Head of caudate nucleus (tissue), 42 donors: Measurements from ENCODE around the gene HYLS1.

Experiments
- DNase-seq, 42 donors: peaks; one replicate each; pipeline versions ENCODE4 v3.0.0 to v3.0.0-alpha.2; 2020 to 2021; ENCODE audit warnings: mixed read lengths in 7 of 42
- intact Hi-C: fragments of 100-400 bp; cut with DNase I; formaldehyde crosslinking; loops from one replicate; pipeline ENCODE4 v1.15.0; 2022

HYLS1 gene

GRCh38 chr11:125926682-125927081 lies 39.2 kb downstream of the HYLS1 start:
- DNase-seq, result peak in 1 of 42 donors; percentile 10
- intact Hi-C loops, result no loop called here

DNA sequence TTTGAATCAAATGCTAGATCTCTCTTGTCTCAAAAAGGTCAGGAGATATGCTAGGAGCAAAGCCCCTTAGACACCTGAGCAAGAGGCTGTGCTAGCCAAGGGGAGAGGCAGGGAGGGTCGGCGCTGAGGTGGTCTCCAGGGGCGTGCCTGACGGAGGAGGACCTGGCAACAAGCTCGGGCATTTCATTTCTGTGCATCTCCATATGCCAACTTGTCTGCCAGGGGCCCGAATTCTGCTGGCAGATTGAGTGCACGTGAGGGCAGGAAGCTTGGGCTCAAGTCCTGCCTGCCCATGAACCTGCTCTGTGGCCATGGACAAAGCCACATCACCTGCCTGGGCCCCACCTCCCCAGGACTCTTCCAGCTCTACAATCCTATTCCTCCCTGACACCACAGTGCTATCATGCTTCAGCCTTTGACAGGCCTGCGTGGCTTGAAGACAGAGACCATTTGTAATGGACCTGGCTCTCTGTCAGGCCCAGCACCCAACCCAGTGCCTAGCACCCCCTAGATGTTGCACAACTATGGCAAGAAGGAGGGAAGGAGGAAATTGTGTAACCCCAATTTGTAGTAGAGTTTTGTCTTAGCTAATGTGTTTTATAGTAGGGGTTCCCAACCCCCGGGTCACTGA lies 42.1 kb downstream of the HYLS1 start:
- intact Hi-C loops, result no loop called here
- peak in 8 of 42 donors; percentile 15 to 59 (median 32) for DNase-seq

GRCh38 chr11:125930076-125930450 lies 42.6 kb downstream of the HYLS1 start:
- intact Hi-C loops, result no loop called here
- no peak for DNase-seq

- intact Hi-C loops, result no loop called here
- DNase-seq, result peak in 1 of 42 donors; percentile 14
Measured at GRCh38 chr11:125931116-125931515, 43.6 kb downstream of the HYLS1 start.

GRCh38 chr11:125931668-125932067 lies 44.2 kb downstream of the HYLS1 start:
- intact Hi-C loops, result no loop called here
- DNase-seq, result no peak

DNA sequence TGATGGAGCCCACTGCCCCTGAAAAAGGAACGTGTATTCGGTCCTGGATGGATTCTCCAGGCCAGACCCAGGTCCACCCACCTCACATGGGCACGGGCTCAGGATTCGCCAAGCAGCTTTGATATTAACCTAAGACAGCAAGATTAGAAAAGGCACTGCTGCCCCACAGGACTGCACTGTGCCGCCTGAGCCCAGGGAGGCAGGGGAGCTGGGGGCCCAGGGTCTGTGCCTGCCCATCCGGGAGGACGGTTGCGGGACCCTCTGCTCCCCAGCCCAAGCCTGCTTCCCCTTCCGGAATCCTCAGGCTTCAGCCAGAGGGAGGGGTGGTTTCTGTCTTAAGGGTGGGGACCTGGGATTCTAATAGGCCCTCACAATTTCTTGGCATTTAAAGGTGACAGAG lies 44.8 kb downstream of the HYLS1 start:
- DNase-seq, result peak in 2 of 42 donors; percentile 8 to 12
- intact Hi-C loops, result no loop called here

GRCh38 chr11:125933030-125933813 lies 45.8 kb downstream of the HYLS1 start:
- intact Hi-C loops, result no loop called here
- DNase-seq, result peak in 5 of 42 donors; percentile 18 to 37 (median 30)

- DNase-seq, result peak in 2 of 42 donors; percentile 19 to 22
- intact Hi-C loops, result no loop called here
Measured at GRCh38 chr11:125934473-125934872, 47.0 kb downstream of the HYLS1 start.

DNA sequence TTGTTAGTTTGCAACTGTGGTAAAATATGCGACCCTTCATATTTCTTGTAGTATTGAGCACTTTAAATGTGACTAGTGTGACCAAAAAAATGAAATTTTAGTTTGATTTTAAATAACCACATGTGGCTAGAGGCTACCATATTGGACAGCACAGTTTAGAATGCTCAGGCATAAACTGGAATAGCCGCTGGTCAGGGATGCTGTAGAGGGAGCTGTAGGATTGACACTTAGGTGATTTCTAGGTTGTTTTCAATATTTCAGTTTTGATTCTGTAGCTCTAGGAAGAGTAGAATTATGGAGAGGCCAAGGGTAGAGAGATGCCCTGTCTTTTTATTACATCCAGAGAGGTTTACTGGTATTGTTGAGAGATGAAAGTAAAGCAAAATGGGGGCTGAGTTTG lies 47.6 kb downstream of the HYLS1 start:
- DNase-seq, result no peak
- intact Hi-C loops, result no loop called here

GRCh38 chr11:125935618-125936199 lies 48.2 kb downstream of the HYLS1 start:
- peak in 3 of 42 donors; percentile 3 to 27 (median 6) for DNase-seq
- intact Hi-C loops, result no loop called here

DNA sequence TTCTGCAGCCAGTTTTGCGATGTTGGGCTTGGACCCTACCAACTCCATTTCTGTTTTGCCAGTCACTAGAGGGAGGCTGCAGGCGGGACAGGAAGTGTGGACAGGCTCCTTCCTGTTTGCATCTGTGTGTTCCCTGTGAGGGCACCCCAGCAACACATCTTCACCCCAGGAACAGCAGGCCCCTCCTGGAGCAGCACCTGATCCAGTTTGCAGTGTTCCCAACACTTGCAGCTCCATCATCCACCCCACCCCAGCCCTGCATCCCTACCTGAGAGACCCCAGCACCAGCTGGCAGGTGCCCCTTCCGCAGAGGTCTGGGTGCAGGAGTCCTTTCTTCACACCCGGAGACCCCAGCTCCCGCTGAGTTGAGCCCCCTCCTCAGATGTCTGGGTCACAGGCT lies 51.0 kb downstream of the HYLS1 start:
- intact Hi-C loops, result no loop called here
- peak in 6 of 42 donors; percentile 8 to 32 (median 17) for DNase-seq

DNA sequence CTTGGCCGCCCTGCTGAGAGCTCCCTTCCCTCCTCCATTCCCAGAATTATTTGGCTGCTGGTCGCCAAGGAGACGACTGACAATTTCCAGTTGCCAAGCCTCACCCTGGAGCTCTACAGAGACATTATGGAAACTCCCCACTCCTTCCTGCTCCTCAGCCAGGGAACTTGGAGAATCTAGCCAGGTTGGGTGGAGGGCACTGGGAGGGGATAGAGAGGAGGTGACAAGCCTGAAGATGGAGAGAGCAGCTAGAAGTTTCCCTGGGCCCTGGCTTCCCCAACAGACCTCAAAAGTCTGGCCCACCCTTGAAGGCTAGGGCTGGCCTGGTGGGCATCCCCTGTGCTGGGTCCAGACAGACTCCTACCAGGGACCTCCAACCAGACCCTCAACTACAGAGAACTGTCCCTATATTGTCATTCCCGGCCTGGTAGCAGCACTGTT lies 51.6 kb downstream of the HYLS1 start:
- DNase-seq, result peak in 33 of 42 donors; percentile 16 to 79 (median 45)
- intact Hi-C loops, result no loop called here

GRCh38 chr11:125940145-125940544 lies 52.7 kb downstream of the HYLS1 start:
- peak in 3 of 42 donors; percentile 17 to 25 (median 19) for DNase-seq
- intact Hi-C loops, result no loop called here

GRCh38 chr11:125941267-125941618 lies 53.8 kb downstream of the HYLS1 start:
- intact Hi-C loops, result no loop called here
- peak in 3 of 42 donors; percentile 9 to 18 (median 17) for DNase-seq

GRCh38 chr11:125941619-125942611 lies 54.4 kb downstream of the HYLS1 start:
- intact Hi-C loops, result no loop called here
- DNase-seq, result peak in 41 of 42 donors; percentile 30 to 82 (median 60)

GRCh38 chr11:125942771-125943428 lies 55.4 kb downstream of the HYLS1 start:
- intact Hi-C loops, result no loop called here
- peak in 5 of 42 donors; percentile 6 to 31 (median 29) for DNase-seq

- intact Hi-C loops, result no loop called here
Measured at GRCh38 chr11:125943661-125944349, 56.3 kb downstream of the HYLS1 start.

More at GRCh38 chr11:125943661-125944349, 56.3 kb downstream of the HYLS1 start:
- DNase-seq, result peak in 4 of 42 donors; percentile 4 to 13 (median 12)
